ENCODE measurements around the gene MYT1.

Gene MYT1

DNA sequence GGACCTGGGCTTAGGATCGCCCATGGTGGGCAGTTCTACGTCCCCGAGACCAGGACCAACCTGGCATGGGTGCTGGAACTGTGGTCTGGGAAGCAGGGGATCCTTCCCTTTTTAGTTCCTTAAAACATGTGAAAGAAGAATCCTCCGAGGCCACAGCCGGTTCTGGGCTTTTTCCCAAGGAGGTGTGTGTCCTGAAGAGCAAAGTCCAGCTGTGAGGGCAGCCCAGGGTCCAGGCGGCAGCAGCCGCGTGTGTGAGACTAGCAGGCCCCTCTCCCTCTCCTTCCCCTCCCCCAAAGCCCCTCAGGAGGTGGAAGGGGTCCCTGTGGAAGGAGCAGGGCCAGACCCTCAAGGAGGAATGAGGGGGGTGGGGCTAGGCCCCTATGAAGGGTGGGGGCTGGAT, 56.2 kb downstream of the MYT1 start:
- Histone ChIP-seq H3K9me3 (ENCODE audit: control insufficient read depth, low read length) (no peaks in the 10 kb centered on the region), H3K27ac (ENCODE audit: low read depth, low read length, severe bottlenecking) (no peak overlapping the region), H3K4me3 (ENCODE audit: extremely low read depth, insufficient read depth, low read length, poor library complexity, severe bottlenecking) (no peak overlapping the region), H3K4me1 (ENCODE audit: control insufficient read depth, insufficient read depth, low read length, poor library complexity, severe bottlenecking) (peaks cover 17% of the 10 kb centered on the region), H3K36me3 (ENCODE audit: control insufficient read depth, insufficient read depth, low read length) (no peaks in the 10 kb centered on the region)
- 80 to 100% methylated on average over 2 to 5 of the region's 8 CpGs for WGBS, 2 experiments (ENCODE audit: insufficient coverage in 2 of 2)

GRCh38 chr20:64220891-64221527, 56.8 kb downstream of the MYT1 start:
- Histone ChIP-seq H3K4me3 (ENCODE audit: extremely low read depth, insufficient read depth, low read length, poor library complexity, severe bottlenecking) (no peak overlapping the region), H3K36me3 (ENCODE audit: control insufficient read depth, insufficient read depth, low read length) (no peaks in the 10 kb centered on the region), H3K4me1 (ENCODE audit: control insufficient read depth, insufficient read depth, low read length, poor library complexity, severe bottlenecking) (peaks cover 17% of the 10 kb centered on the region), H3K27ac (ENCODE audit: low read depth, low read length, severe bottlenecking) (no peak overlapping the region), H3K9me3 (ENCODE audit: control insufficient read depth, low read length) (no peaks in the 10 kb centered on the region)
- 95% methylated on average over 12 to 14 of the region's 17 CpGs for WGBS, 2 experiments (ENCODE audit: insufficient coverage in 2 of 2)

DNA sequence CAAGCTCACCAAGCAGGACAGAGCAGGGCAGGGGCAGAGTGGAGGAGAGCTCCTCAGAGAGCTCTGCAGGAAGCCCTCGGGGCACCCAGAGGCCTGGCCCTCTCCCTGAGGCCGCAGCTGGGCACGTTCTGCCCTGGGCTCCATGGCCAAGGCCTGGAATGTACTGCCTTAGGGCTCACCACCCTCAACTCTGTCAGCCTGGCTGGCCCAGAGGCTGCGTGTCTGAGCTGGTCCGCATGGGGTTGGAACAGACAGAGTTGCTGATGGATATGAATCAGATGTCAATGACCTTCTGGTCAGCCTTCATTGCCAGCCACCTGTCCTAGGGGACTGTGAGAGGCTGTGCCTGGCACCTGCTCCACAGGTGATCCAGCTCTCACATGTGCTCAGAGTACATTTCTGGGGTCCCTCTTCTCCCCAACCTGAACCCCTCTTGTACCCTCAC, 58.1 kb downstream of the MYT1 start:
- Histone ChIP-seq H3K4me1 (ENCODE audit: control insufficient read depth, insufficient read depth, low read length, poor library complexity, severe bottlenecking) (peaks cover 17% of the 10 kb centered on the region), H3K27ac (ENCODE audit: low read depth, low read length, severe bottlenecking) (no peak overlapping the region), H3K4me3 (ENCODE audit: extremely low read depth, insufficient read depth, low read length, poor library complexity, severe bottlenecking) (no peak overlapping the region)

DNA sequence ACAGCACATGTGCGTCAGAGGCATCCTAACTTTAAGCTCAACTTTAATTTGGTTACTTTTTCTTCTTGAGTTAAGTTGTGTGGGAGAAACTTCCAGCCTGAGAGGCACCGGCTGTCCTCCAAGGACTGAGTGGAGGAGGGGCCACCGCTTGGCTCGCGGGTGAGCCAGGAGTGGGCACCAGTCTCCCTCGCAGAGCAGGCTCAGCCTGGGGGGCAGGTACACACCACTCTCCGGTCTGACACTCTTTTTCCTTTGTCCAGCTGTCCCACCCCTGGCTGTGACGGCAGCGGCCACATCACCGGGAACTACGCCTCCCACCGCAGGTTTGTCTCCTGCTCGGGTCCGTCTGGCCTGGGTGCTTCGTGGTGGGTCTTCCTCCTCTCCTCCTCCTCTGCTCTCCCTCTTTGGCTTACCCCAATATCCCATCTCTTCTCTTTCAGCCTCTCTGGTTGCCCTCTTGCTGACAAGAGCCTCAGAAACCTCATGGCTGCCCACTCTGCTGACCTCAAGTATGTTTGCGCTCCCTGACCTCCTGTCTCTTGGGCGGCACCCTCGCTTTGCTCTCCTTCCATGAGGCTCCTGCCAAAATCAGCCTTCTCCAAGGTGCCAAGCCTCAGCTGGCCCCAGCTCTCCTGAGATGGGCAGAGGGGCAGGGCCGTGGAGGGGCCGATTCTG, 58.7 kb downstream of the MYT1 start:
- Histone ChIP-seq H3K9me3 (ENCODE audit: control insufficient read depth, low read length) (no peaks in the 10 kb centered on the region), H3K27ac (ENCODE audit: low read depth, low read length, severe bottlenecking) (no peak overlapping the region), H3K4me3 (ENCODE audit: extremely low read depth, insufficient read depth, low read length, poor library complexity, severe bottlenecking) (no peak overlapping the region), H3K4me1 (ENCODE audit: control insufficient read depth, insufficient read depth, low read length, poor library complexity, severe bottlenecking) (peaks cover 17% of the 10 kb centered on the region), H3K36me3 (ENCODE audit: control insufficient read depth, insufficient read depth, low read length) (no peaks in the 10 kb centered on the region)
- 84 to 86% methylated on average over 18 of the region's 20 CpGs for WGBS, 2 experiments (ENCODE audit: insufficient coverage in 2 of 2)

More for the DNA sequence above, 58.1 kb downstream of the MYT1 start:
- no peaks in the 10 kb centered on the region for H3K36me3 ChIP-seq (ENCODE audit: control insufficient read depth, insufficient read depth, low read length)
- 81 to 95% methylated on average over 5 of the region's 5 CpGs for WGBS, 2 experiments (ENCODE audit: insufficient coverage in 2 of 2)
- no peaks in the 10 kb centered on the region for H3K9me3 ChIP-seq (ENCODE audit: control insufficient read depth, low read length)

- no peaks in the 10 kb centered on the region for H3K36me3 ChIP-seq (ENCODE audit: control insufficient read depth, insufficient read depth, low read length)
- H3K4me1 ChIP-seq (ENCODE audit: control insufficient read depth, insufficient read depth, low read length, poor library complexity, severe bottlenecking) = peaks cover 17% of the 10 kb centered on the region
- no peak overlapping the region for H3K4me3 ChIP-seq (ENCODE audit: extremely low read depth, insufficient read depth, low read length, poor library complexity, severe bottlenecking)
- H3K27ac ChIP-seq (ENCODE audit: low read depth, low read length, severe bottlenecking) = peak overlapping the region; percentile 64
- WGBS, 2 experiments (ENCODE audit: insufficient coverage in 2 of 2) = 24 to 25% methylated on average over 9 to 11 of the region's 13 CpGs
- H3K9me3 ChIP-seq (ENCODE audit: control insufficient read depth, low read length) = no peaks in the 10 kb centered on the region
These were observed 59.3 kb downstream of the MYT1 start for GRCh38 chr20:64223526-64224067.

GRCh38 chr20:64224351-64225170, 60.3 kb downstream of the MYT1 start:
- H3K36me3 ChIP-seq (ENCODE audit: control insufficient read depth, insufficient read depth, low read length) = no peaks in the 10 kb centered on the region
- H3K4me3 ChIP-seq (ENCODE audit: extremely low read depth, insufficient read depth, low read length, poor library complexity, severe bottlenecking) = no peak overlapping the region
- WGBS, 2 experiments (ENCODE audit: insufficient coverage in 2 of 2) = 91 to 92% methylated on average over 9 of the region's 10 CpGs
- no peaks in the 10 kb centered on the region for H3K9me3 ChIP-seq (ENCODE audit: control insufficient read depth, low read length)
- H3K4me1 ChIP-seq (ENCODE audit: control insufficient read depth, insufficient read depth, low read length, poor library complexity, severe bottlenecking) = peaks cover 17% of the 10 kb centered on the region
- H3K27ac ChIP-seq (ENCODE audit: low read depth, low read length, severe bottlenecking) = peak overlapping the region; percentile 64

GRCh38 chr20:64225171-64225595, 60.9 kb downstream of the MYT1 start:
- Histone ChIP-seq H3K27ac (ENCODE audit: low read depth, low read length, severe bottlenecking) (no peak overlapping the region), H3K4me1 (ENCODE audit: control insufficient read depth, insufficient read depth, low read length, poor library complexity, severe bottlenecking) (peaks cover 17% of the 10 kb centered on the region), H3K4me3 (ENCODE audit: extremely low read depth, insufficient read depth, low read length, poor library complexity, severe bottlenecking) (no peak overlapping the region), H3K9me3 (ENCODE audit: control insufficient read depth, low read length) (no peaks in the 10 kb centered on the region), H3K36me3 (ENCODE audit: control insufficient read depth, insufficient read depth, low read length) (no peaks in the 10 kb centered on the region)
- 85 to 88% methylated on average over 11 of the region's 14 CpGs for WGBS, 2 experiments (ENCODE audit: insufficient coverage in 2 of 2)

DNA sequence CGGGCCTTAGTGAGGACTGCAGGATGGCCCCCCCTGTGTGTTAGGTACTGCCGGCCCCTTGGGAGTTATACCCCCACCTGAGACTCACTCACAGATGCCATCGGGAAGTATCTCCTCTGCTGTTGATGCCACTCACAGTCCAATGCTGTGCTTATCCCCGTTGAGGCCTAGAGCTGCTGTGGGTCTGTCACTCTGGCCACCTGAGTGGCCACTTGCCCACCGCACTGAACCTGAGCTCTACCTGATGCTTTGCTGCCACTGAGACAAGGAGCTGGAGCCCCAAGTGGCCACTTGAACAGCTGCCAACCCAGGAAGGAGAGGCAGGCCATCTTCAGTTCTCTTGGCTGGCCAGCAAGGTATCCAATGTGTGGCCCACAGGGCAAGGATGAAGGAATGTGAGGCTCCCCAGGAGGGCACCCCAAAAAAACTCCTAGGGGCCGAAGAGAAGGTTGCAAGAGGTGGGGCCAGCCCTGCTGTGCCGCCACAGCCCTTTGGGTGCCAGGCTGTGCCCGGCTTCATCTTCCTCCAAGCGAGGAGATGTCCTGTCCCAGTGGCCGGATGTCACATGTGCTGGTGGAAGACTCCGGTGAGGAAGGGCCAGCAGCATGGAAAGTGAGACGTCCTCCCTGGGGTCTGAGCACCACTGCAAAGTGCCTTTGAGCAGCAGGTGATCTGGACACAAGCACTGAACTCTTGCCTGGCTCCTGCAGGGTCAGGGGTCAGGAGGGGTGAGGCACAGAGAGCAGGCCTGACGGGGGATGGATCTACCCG, 61.8 kb downstream of the MYT1 start:
- WGBS, 2 experiments (ENCODE audit: insufficient coverage in 2 of 2) = 84 to 97% methylated on average over 12 of the region's 14 CpGs

GRCh38 chr20:64226686-64227580, 62.7 kb downstream of the MYT1 start:
- Histone ChIP-seq H3K4me3 (ENCODE audit: extremely low read depth, insufficient read depth, low read length, poor library complexity, severe bottlenecking) (no peak overlapping the region), H3K9me3 (ENCODE audit: control insufficient read depth, low read length) (no peaks in the 10 kb centered on the region), H3K4me1 (ENCODE audit: control insufficient read depth, insufficient read depth, low read length, poor library complexity, severe bottlenecking) (peaks cover 17% of the 10 kb centered on the region), H3K27ac (ENCODE audit: low read depth, low read length, severe bottlenecking) (no peak overlapping the region), H3K36me3 (ENCODE audit: control insufficient read depth, insufficient read depth, low read length) (no peaks in the 10 kb centered on the region)
- 91 to 94% methylated on average over 10 to 23 of the region's 25 CpGs for WGBS, 2 experiments (ENCODE audit: insufficient coverage in 2 of 2)

More for the DNA sequence above, 61.8 kb downstream of the MYT1 start:
- Histone ChIP-seq H3K36me3 (ENCODE audit: control insufficient read depth, insufficient read depth, low read length) (no peaks in the 10 kb centered on the region), H3K9me3 (ENCODE audit: control insufficient read depth, low read length) (no peaks in the 10 kb centered on the region), H3K27ac (ENCODE audit: low read depth, low read length, severe bottlenecking) (no peak overlapping the region), H3K4me3 (ENCODE audit: extremely low read depth, insufficient read depth, low read length, poor library complexity, severe bottlenecking) (no peak overlapping the region), H3K4me1 (ENCODE audit: control insufficient read depth, insufficient read depth, low read length, poor library complexity, severe bottlenecking) (peaks cover 17% of the 10 kb centered on the region)

Data from mesodermal cell (in vitro differentiated cells).